MCF 10A (cell line): ENCODE results near the gene ABAT. TPM values are rescaled to one million over a fixed set of nuclear protein-coding genes. Genes with fewer than 3 reads are reported as not detected.

Experiments used
- BruUV-seq: library from RNA; stranded (reverse); fragments of 400-500 nt; replicated peaks from 2 replicates; lab custom pipeline; 2021; lab: Mats Ljungman, UMichigan
- CTCF ChIA-PET: fragments of 300-600 bp; sonication (Branson Sonifier 250); formaldehyde crosslinking; extraction: SDS; loops from one replicate; lab custom pipeline; 2021; ENCODE audit warnings: antibody characterized with exemption, inconsistent platforms; lab: Yijun Ruan, JAX
- POLR2A ChIA-PET: fragments of 300-600, 350-650 bp; sonication (Branson Sonifier 250); formaldehyde crosslinking; extraction: SDS; loops from one replicate; lab custom pipeline; 2020; ENCODE audit warnings: antibody characterized with exemption, inconsistent platforms; lab: Yijun Ruan, JAX
- DNase-seq: peaks from one replicate; pipeline ENCODE4 v3.0.0-alpha.2; 2018; ENCODE audit not compliant: unreplicated experiment
- H3K27ac Mint-ChIP-seq: one replicate; pipeline ENCODE4 v1.8.0; 2022; ENCODE audit warnings: mild to moderate bottlenecking, low read depth, mixed read lengths; ENCODE audit not compliant: unreplicated experiment
- H3K27me3 Mint-ChIP-seq: one replicate; pipeline ENCODE4 v1.8.0; 2022; ENCODE audit warnings: mixed read lengths; ENCODE audit not compliant: insufficient read depth, unreplicated experiment
- H3K36me3 Mint-ChIP-seq: one replicate; pipeline ENCODE4 v1.8.0; 2022; ENCODE audit warnings: mild to moderate bottlenecking, moderate library complexity, mixed read lengths; ENCODE audit not compliant: insufficient read depth, unreplicated experiment
- H3K4me1 Mint-ChIP-seq: one replicate; pipeline ENCODE4 v1.8.0; 2022; ENCODE audit warnings: mixed read lengths; ENCODE audit not compliant: insufficient read depth, unreplicated experiment
- H3K4me3 Mint-ChIP-seq: one replicate; pipeline ENCODE4 v1.8.0; 2022; ENCODE audit warnings: mild to moderate bottlenecking, moderate library complexity, mixed read lengths; ENCODE audit not compliant: unreplicated experiment
- H3K9me3 Mint-ChIP-seq: one replicate; pipeline ENCODE4 v1.8.0; 2022; ENCODE audit warnings: mixed read lengths; ENCODE audit not compliant: unreplicated experiment
- intact Hi-C: fragments of 100-400 bp; cut with micrococcal nuclease; formaldehyde crosslinking; loops from 2 replicates; pipeline ENCODE4 v1.14.1; 2022
- total RNA-seq: library from RNA; stranded (reverse); gene quantifications from 2 replicates; pipeline ENCODE4 v1.2.3, GENCODE V29; 2022
- TF ChIP-seq, protein P1 (sequence below): fragments of 200-600 bp; IDR thresholded peaks from one replicate; pipeline ENCODE4 v1.8.0; 2022; ENCODE audit warnings: antibody characterized with exemption, mild to moderate bottlenecking; ENCODE audit not compliant: unreplicated experiment

The ABAT gene
- total RNA-seq, 1 experiment from 2014 or later = 3.0 TPM

DNA sequence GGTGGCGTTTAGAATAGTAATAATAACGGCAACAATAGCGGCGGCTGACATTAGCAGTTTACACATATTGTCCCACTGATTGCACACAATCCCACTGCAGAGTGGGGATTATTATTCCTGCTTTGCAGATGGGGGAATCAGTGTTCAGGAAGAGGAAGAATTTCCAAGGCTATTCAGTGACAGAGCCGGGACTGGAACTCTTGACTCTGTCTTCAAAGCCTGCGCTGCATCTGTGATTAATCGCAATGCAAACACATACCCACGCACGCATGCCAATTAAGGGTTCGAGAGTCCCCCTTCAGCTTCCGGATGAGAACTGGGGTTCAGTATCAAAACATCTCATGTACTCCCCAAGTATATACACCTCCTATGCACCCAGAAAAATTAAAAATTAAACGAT, 93.9 kb downstream of the ABAT start:
- no TSS peak for BruUV-seq
- H3K9me3 Mint-ChIP-seq = no peaks in the 10 kb centered on the region
- CTCF ChIA-PET = interaction anchor here (0.5 kb wide), 1 partner anchor 163 kb away, joined by 6 read pairs; no protein-coding TSS in a partner anchor

DNA sequence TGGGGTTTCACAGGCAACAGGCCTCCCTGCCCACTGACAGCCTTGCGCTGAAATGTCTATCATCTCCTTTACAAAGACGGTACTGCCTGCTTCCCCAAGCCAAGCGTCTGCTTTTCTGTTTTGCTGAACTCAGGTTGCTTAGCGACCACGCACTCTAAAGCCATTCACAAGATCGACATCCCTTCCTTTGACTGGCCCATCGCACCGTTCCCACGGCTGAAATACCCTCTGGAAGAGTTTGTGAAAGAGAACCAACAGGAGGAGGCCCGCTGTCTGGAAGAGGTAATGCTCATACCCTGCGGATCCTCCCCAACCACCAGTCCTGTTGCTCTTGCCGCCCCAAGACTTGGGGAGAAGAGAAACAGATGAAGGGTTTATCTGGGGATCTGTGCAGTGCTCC, 94.3 kb downstream of the ABAT start:
- H3K9me3 Mint-ChIP-seq = no peaks in the 10 kb centered on the region
- intact Hi-C loops = no loop called here
- ChIA-PET POLR2A (no interaction called here), CTCF (interaction anchor here (0.5 kb wide), 1 partner anchor 163 kb away, joined by 6 read pairs; no protein-coding TSS in a partner anchor)
- no peaks in the 10 kb centered on the region for H3K36me3 Mint-ChIP-seq
- DNase-seq = no peak
- no TSS peak for BruUV-seq
- H3K4me3 Mint-ChIP-seq = no peak overlapping the region
- TF ChIP-seq, protein P1, sequence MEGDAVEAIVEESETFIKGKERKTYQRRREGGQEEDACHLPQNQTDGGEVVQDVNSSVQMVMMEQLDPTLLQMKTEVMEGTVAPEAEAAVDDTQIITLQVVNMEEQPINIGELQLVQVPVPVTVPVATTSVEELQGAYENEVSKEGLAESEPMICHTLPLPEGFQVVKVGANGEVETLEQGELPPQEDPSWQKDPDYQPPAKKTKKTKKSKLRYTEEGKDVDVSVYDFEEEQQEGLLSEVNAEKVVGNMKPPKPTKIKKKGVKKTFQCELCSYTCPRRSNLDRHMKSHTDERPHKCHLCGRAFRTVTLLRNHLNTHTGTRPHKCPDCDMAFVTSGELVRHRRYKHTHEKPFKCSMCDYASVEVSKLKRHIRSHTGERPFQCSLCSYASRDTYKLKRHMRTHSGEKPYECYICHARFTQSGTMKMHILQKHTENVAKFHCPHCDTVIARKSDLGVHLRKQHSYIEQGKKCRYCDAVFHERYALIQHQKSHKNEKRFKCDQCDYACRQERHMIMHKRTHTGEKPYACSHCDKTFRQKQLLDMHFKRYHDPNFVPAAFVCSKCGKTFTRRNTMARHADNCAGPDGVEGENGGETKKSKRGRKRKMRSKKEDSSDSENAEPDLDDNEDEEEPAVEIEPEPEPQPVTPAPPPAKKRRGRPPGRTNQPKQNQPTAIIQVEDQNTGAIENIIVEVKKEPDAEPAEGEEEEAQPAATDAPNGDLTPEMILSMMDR = no peak
- no peaks in the 10 kb centered on the region for H3K27me3 Mint-ChIP-seq
- H3K27ac Mint-ChIP-seq = no peak overlapping the region
- H3K4me1 Mint-ChIP-seq = no peaks in the 10 kb centered on the region

More for the DNA sequence above, 93.9 kb downstream of the ABAT start:
- Mint-ChIP-seq H3K36me3 (no peaks in the 10 kb centered on the region), H3K27me3 (no peaks in the 10 kb centered on the region), H3K4me3 (no peak overlapping the region), H3K27ac (no peak overlapping the region), H3K4me1 (no peaks in the 10 kb centered on the region)
- DNase-seq = no peak
- intact Hi-C loops = no loop called here
- POLR2A ChIA-PET = no interaction called here
- TF ChIP-seq, protein P1 = no peak

DNA sequence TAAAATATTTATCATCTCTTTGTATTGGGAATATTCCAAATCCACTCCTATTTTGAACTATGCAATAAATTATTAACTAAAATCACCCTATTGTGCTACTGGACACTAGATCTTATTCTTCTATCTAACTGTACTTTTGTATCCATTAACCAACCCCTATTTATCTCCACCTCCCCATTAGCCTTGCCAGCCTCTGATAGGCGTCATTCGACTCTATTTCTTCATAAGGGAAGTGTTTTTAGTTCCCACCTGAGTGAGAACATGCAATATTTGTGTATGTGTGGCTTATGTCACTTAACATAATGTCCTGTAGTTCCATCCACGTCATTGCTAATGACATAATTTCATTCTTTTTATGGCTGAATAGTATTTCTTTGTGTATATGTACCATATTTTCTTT, 99.1 kb downstream of the ABAT start:
- H3K27ac Mint-ChIP-seq = no peak overlapping the region
- no peaks in the 10 kb centered on the region for H3K36me3 Mint-ChIP-seq
- H3K27me3 Mint-ChIP-seq = no peaks in the 10 kb centered on the region
- DNase-seq = no peak
- POLR2A ChIA-PET = no interaction called here
- intact Hi-C loops = no loop called here
- H3K4me1 Mint-ChIP-seq = no peaks in the 10 kb centered on the region
- TF ChIP-seq, protein P1 = no peak
- no peak overlapping the region for H3K4me3 Mint-ChIP-seq
- CTCF ChIA-PET = no interaction called here
- no TSS peak for BruUV-seq
- no peaks in the 10 kb centered on the region for H3K9me3 Mint-ChIP-seq

DNA sequence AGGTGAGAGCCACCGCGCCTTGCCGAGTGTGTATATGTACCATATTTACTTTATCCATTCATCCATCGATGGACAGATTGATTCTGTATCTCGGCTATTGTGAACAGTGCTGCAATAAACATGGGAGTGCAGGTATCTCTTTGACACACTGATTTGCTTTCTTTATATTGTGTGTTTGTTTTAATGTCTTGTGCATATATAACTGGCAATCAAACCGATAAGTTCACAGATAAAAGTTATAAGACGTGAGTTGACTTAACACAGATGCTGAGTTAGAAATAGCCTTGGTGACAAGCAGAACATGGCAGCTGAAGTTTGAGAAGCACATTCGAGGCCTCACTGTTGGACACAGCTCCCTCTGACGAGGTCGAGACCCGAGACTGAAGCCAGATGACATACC, 99.8 kb downstream of the ABAT start:
- ChIA-PET POLR2A (interaction anchor here (0.6 kb wide), 1 partner anchor 43 kb away, joined by 3 read pairs; no protein-coding TSS in a partner anchor), CTCF (interaction anchor here (0.7 to 0.9 kb wide), 2 partner anchors 18 to 374 kb away, joined by 4 to 6 read pairs; no protein-coding TSS in a partner anchor)
- no peaks in the 10 kb centered on the region for H3K9me3 Mint-ChIP-seq
- H3K4me1 Mint-ChIP-seq = no peaks in the 10 kb centered on the region
- H3K27me3 Mint-ChIP-seq = no peaks in the 10 kb centered on the region
- TF ChIP-seq, protein P1 = no peak
- no peak overlapping the region for H3K27ac Mint-ChIP-seq
- H3K4me3 Mint-ChIP-seq = no peak overlapping the region
- no TSS peak for BruUV-seq
- DNase-seq = no peak
- intact Hi-C loops = no loop called here
- no peaks in the 10 kb centered on the region for H3K36me3 Mint-ChIP-seq
